H1 (cell line): ENCODE data around the gene KIF26A. TPM values are rescaled to one million over a fixed set of nuclear protein-coding genes. Genes with fewer than 3 reads are reported as not detected.

Experiments
- CBX5 ChIP-seq: fragments of 300-800, 300-1000 bp; sonication (generic); IDR thresholded peaks from 2 replicates; pipeline ENCODE4 v1.7.1; 2016; ENCODE audit warnings: antibody characterized with exemption, low read length, low read depth
- CHD2 ChIP-seq: IDR thresholded peaks from 2 replicates; pipeline ENCODE4 v1.6.1; 2012; ENCODE audit warnings: low read length, improper control_type of control experiment
- CHD7 ChIP-seq: fragments of 300-600 bp; sonication (generic); IDR thresholded peaks from 2 replicates; pipeline ENCODE4 v1.7.1; 2012; ENCODE audit warnings: low read length, moderate library complexity, mild to moderate bottlenecking, inconsistent platforms; ENCODE audit not compliant: insufficient replicate concordance
- E2F6 ChIP-seq: IDR thresholded peaks from 2 replicates; pipeline ENCODE4 v1.6.1; 2012; ENCODE audit warnings: inconsistent platforms
- POLR2AphosphoS5 ChIP-seq: IDR thresholded peaks from 2 replicates; pipeline ENCODE4 v1.6.1; 2011; ENCODE audit warnings: low read depth, low read length
- SRF ChIP-seq: IDR thresholded peaks from 2 replicates; pipeline ENCODE4 v1.6.1; 2011; ENCODE audit warnings: mild to moderate bottlenecking, low read depth, low read length, moderate library complexity
- polyA plus RNA-seq, 7 experiments: library from polyadenylated mRNA; depleted of rRNA in 3 of 7; stranded (reverse) in 5 of 7; unstranded in 2 of 7; fragments of >200 nt in 5 of 7; fragments of 200-250 nt in 2 of 7; gene quantifications; 1 replicate in 5 of 7; 2 replicates in 1 of 7; 4 replicates in 1 of 7; pipeline versions ENCODE4 v1.2.1 to v1.2.3, GENCODE V29; 2011 to 2013; ENCODE audit warnings: missing spikeins in 2 of 7, mixed read lengths in 2 of 7
- total RNA-seq: library from RNA; stranded (reverse); fragmentation: NEBNext Ultra II Directional; extraction: Animal tissue kit (Norgen Biotek cat#: 25700); gene quantifications from 2 replicates; pipeline ENCODE4 v1.2.1, GENCODE V29; 2021

KIF26A gene
- total and polyA plus RNA-seq, 2 of the 8 experiments (the other 6 are each of a cell fraction or from before 2014, with no cell fraction given): 11.5 to 41.6 TPM

GRCh38 chr14:104220215-104221070, 82.1 kb downstream of the KIF26A start (continued):
- no peak for TF ChIP-seq CHD7
- TF ChIP-seq POLR2AphosphoS5: no peak
- no peak for TF ChIP-seq CHD2
- no peak for TF ChIP-seq E2F6
- TF ChIP-seq SRF: no peak
- no peak for TF ChIP-seq CBX5
- TF ChIP-seq, all 59 proteins: peak for 0
